Breast epithelium (tissue), 4 donors: ENCODE results near the gene FAM163A. TPM values are rescaled to one million over a fixed set of nuclear protein-coding genes. Genes with fewer than 3 reads are reported as not detected.

Experiments
- DNase-seq, 2 donors: peaks; one replicate each; pipeline ENCODE4 v3.0.0-alpha.2; 2019; ENCODE audit warnings: low spot score in 2 of 2
- H3K27ac ChIP-seq, 2 donors: fragments of 200-600 bp; sonication (generic) in 1 of 2; one replicate each; pipeline ENCODE4 v1.5.1; 2016 to 2019; ENCODE audit warnings: mild to moderate bottlenecking in 1 of 2
- H3K27me3 ChIP-seq, 2 donors: fragments of 200-600 bp; sonication (generic) in 1 of 2; one replicate each; pipeline versions ENCODE4 v1.5.1 to v1.6.0; 2017 to 2019; ENCODE audit warnings: control low read depth in 1 of 2, mild to moderate bottlenecking in 1 of 2
- H3K36me3 ChIP-seq: fragments of 200-600 bp; one replicate; pipeline ENCODE4 v1.5.1; 2019
- H3K4me1 ChIP-seq, 2 donors: fragments of 200-600 bp; sonication (generic); one replicate each; pipeline ENCODE4 v1.5.1; 2016 to 2019; ENCODE audit warnings: control low read depth in 1 of 2
- H3K4me3 ChIP-seq, 3 donors: fragments of 200-600 bp; sonication (generic); 1 replicate in 2 of 3; 2 replicates in 1 of 3; pipeline ENCODE4 v1.5.1; 2016 to 2019; ENCODE audit warnings: mild to moderate bottlenecking in 3 of 3, moderate library complexity in 2 of 3
- H3K9me3 ChIP-seq, 2 donors: fragments of 200-600 bp; sonication (generic) in 1 of 2; one replicate each; pipeline ENCODE4 v1.5.1; 2016 to 2019; ENCODE audit warnings: control low read depth in 1 of 2
- CTCF ChIP-seq, 3 donors: fragments of 450-650 bp; IDR thresholded peaks; one replicate each; pipeline ENCODE4 v1.5.1; 2016 to 2017; ENCODE audit warnings: antibody characterized with exemption in 3 of 3, mild to moderate bottlenecking in 3 of 3, moderate library complexity in 3 of 3
- POLR2A ChIP-seq: fragments of 450-650 bp; IDR thresholded peaks from one replicate; pipeline ENCODE4 v1.6.1; 2016; ENCODE audit warnings: antibody characterized with exemption, mild to moderate bottlenecking, moderate library complexity
- POLR2AphosphoS5 ChIP-seq, 3 donors: sonication (generic); formaldehyde crosslinking; IDR thresholded peaks; one replicate each; pipeline ENCODE4 v1.6.1; 2017; ENCODE audit warnings: antibody characterized with exemption in 3 of 3
- intact Hi-C: fragments of 100-400 bp; cut with DNase I; formaldehyde crosslinking; loops from one replicate; pipeline ENCODE4 v1.15.1; 2023; ENCODE audit warnings: low total_unique reads
- total RNA-seq, 3 donors: library from RNA; depleted of rRNA; stranded (reverse); fragments of >200 nt; gene quantifications; one replicate each; pipeline ENCODE4 v1.1.0, GENCODE V29; 2016

The FAM163A gene
- total RNA-seq, 3 donors from 2014 or later = not detected

GRCh38 chr1:179823693-179824092 lies 80.6 kb downstream of the FAM163A start:
- Histone ChIP-seq H3K9me3 (no peaks in the 10 kb centered on the region), H3K4me3 (no peak overlapping the region), H3K27ac (no peak overlapping the region), H3K36me3 (no peaks in the 10 kb centered on the region), H3K4me1 (no peaks in the 10 kb centered on the region), H3K27me3 (no peaks in the 10 kb centered on the region)
- intact Hi-C loops = no loop called here
- no peak for DNase-seq
- TF ChIP-seq CTCF (IDR thresholded peaks at IDR 0.05) = no peak
- no peak for TF ChIP-seq POLR2AphosphoS5 (IDR thresholded peaks at IDR 0.05)
- TF ChIP-seq POLR2A = no peak

GRCh38 chr1:179824265-179824664 lies 81.2 kb downstream of the FAM163A start:
- intact Hi-C loops = no loop called here
- Histone ChIP-seq H3K36me3 (no peaks in the 10 kb centered on the region), H3K4me1 (no peaks in the 10 kb centered on the region), H3K27ac (no peak overlapping the region), H3K27me3 (no peaks in the 10 kb centered on the region), H3K4me3 (no peak overlapping the region), H3K9me3 (no peaks in the 10 kb centered on the region)
- no peak for DNase-seq
- no peak for TF ChIP-seq CTCF (IDR thresholded peaks at IDR 0.05)
- TF ChIP-seq POLR2AphosphoS5 (IDR thresholded peaks at IDR 0.05) = no peak
- no peak for TF ChIP-seq POLR2A

DNA sequence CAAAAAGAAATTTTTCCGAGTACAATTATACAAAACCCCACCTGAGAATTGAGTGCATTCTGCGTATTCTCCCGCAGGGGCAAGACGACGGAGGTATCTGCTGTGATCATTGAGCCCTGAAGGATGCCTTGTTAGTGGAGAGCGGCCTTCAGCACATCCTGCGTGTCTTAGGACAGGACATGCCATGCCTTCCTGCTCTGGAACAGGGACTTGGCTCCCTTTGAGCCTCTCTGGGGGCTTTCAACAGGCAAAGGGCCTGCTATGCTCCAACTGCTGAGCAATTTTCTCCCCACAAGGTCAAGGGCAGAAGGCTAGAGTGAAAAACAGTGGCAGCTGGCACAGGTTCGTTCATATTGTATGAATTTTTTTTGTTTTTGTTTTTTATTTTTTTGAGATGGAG lies 82.1 kb downstream of the FAM163A start:
- DNase-seq = no peak
- Histone ChIP-seq H3K27me3 (no peaks in the 10 kb centered on the region), H3K27ac (no peak overlapping the region), H3K9me3 (no peaks in the 10 kb centered on the region), H3K36me3 (no peaks in the 10 kb centered on the region), H3K4me1 (no peaks in the 10 kb centered on the region), H3K4me3 (no peak overlapping the region)
- intact Hi-C loops = no loop called here
- TF ChIP-seq POLR2AphosphoS5 (IDR thresholded peaks at IDR 0.05) (no peak), POLR2A (no peak), CTCF (IDR thresholded peaks at IDR 0.05) (no peak)

DNA sequence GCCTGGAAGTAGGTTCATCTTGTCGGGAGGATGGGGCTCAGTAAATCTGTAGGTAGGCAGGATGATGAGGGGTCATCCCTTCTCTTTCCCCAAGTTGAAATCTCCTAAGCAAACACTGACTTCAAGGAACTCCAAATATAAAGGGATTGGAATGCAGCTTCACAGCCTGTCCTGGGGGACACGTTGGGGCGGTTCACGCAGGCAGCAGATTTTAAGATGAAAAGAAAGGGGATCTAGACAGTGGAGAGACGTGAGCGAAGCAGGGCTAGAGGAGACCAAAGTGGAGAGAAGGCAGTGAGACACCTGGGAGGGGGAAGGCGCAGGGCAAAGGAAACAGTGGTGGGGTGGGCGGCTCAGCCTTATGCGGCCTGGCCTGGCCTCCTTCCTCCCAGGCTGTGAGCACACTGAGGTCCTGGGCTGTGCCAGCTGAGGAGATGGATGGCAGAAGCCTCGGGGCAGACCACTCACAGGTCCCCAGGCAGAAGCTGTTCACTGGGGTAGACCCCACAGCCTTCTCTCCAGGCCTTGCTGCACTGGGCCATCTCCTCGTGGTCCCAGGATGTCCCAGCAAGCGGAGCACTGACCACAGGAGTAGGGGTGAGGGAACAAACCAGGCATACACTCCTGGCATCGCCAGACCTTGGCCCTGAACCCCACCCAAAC lies 82.8 kb downstream of the FAM163A start:
- intact Hi-C loops = no loop called here
- Histone ChIP-seq H3K27ac (no peak overlapping the region), H3K4me1 (no peaks in the 10 kb centered on the region), H3K4me3 (no peak overlapping the region), H3K9me3 (no peaks in the 10 kb centered on the region), H3K27me3 (no peaks in the 10 kb centered on the region), H3K36me3 (no peaks in the 10 kb centered on the region)
- no peak for TF ChIP-seq POLR2AphosphoS5 (IDR thresholded peaks at IDR 0.05)
- TF ChIP-seq POLR2A = no peak
- DNase-seq = no peak

GRCh38 chr1:179826626-179827280 lies 83.7 kb downstream of the FAM163A start:
- H3K9me3 ChIP-seq = no peaks in the 10 kb centered on the region
- intact Hi-C loops = no loop called here
- no peak overlapping the region for H3K4me3 ChIP-seq
- H3K27ac ChIP-seq = no peak overlapping the region
- no peaks in the 10 kb centered on the region for H3K27me3 ChIP-seq
- H3K36me3 ChIP-seq = no peaks in the 10 kb centered on the region
- H3K4me1 ChIP-seq = no peaks in the 10 kb centered on the region
- no peak for TF ChIP-seq POLR2A
- TF ChIP-seq POLR2AphosphoS5 (IDR thresholded peaks at IDR 0.05) = no peak
- TF ChIP-seq CTCF (IDR thresholded peaks at IDR 0.05) = no peak
- DNase-seq = no peak
